GM12874 (cell line): Measurements from ENCODE around the gene PIGZ.

Experiments
- TF ChIP-seq, protein P1 (sequence below): IDR thresholded peaks from 2 replicates; pipeline ENCODE4 v1.5.1; 2011; ENCODE audit warnings: low read depth, mild to moderate bottlenecking, control low read depth, low read length, moderate library complexity; ENCODE audit not compliant: insufficient read depth

PIGZ gene, protein sequence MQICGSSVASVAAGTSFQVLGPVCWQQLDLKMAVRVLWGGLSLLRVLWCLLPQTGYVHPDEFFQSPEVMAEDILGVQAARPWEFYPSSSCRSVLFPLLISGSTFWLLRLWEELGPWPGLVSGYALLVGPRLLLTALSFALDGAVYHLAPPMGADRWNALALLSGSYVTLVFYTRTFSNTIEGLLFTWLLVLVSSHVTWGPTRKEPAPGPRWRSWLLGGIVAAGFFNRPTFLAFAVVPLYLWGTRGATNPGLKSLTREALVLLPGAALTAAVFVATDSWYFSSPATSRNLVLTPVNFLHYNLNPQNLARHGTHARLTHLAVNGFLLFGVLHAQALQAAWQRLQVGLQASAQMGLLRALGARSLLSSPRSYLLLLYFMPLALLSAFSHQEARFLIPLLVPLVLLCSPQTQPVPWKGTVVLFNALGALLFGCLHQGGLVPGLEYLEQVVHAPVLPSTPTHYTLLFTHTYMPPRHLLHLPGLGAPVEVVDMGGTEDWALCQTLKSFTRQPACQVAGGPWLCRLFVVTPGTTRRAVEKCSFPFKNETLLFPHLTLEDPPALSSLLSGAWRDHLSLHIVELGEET

DNA sequence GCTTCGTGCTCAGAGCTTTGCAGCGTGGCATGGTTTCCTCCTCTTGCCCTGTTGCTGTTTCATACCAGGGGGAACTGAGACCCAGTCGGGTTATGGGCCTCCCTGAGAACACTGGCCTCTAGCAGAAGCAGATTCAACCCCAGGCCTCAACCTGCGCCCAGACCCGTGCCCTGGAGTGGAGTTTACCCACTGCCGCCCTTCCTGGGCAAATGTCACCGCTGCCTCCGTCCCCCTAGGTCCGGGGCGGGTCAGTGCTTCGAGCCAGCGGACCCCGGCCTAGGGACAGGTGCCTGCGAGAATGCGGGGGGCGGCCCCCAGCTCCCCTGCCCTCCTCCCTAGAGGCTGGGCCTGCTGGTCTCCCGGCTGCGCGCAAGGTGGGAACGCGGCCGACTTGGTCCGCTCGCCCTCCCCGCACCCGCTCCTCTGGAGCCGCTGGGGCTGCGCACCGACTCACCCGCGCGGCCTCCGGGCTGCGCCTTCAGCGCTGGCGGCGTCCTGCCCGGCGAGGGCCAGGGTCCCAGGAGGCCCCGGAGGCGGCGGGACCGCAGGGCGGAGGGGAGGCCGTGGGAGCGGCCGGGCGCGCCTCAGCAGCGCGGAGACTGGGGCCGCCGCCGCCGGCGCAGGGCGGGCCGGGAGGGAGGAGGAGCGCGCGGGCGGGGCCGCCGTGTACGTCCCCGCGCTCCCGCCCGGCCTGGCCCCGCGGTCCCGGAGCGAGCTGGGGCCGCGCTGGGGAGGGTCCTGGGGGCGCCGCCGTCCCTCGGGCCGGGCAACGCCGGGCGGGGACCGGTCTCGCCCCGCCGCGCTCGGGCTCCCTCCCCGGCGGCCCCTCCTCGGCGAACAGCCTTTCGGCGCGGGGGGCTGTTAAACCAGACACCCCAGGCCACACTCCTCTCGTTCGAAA, at the start of gene PIGZ:
PIGZ (minus strand) TSS at position 601 of the 901 bp plus-strand sequence. CDS start 16,802 bp downstream, outside the sequence.
- TF ChIP-seq, protein P1, sequence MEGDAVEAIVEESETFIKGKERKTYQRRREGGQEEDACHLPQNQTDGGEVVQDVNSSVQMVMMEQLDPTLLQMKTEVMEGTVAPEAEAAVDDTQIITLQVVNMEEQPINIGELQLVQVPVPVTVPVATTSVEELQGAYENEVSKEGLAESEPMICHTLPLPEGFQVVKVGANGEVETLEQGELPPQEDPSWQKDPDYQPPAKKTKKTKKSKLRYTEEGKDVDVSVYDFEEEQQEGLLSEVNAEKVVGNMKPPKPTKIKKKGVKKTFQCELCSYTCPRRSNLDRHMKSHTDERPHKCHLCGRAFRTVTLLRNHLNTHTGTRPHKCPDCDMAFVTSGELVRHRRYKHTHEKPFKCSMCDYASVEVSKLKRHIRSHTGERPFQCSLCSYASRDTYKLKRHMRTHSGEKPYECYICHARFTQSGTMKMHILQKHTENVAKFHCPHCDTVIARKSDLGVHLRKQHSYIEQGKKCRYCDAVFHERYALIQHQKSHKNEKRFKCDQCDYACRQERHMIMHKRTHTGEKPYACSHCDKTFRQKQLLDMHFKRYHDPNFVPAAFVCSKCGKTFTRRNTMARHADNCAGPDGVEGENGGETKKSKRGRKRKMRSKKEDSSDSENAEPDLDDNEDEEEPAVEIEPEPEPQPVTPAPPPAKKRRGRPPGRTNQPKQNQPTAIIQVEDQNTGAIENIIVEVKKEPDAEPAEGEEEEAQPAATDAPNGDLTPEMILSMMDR: no peak

DNA sequence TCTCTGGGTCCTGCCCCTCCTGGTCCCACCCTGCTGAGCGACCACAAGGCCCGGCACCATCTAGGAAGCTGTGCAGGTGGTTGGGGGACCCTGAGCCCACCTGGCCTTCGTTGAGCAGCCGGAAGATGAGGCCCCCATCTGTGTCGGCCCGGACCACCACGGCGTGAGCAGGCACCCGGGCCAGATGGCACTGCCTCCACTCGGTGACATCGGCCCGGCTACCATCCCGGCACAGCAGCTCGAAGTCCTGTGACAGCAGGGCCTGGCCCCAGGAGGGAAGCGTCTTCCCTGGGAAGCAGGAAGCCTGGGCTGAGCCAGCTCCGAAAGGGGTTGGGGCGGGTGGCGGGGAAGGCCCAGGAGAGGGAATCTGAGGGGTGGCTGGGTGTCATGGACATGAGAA, 48.4 kb upstream of the PIGZ start:
- TF ChIP-seq, protein P1: no peak

DNA sequence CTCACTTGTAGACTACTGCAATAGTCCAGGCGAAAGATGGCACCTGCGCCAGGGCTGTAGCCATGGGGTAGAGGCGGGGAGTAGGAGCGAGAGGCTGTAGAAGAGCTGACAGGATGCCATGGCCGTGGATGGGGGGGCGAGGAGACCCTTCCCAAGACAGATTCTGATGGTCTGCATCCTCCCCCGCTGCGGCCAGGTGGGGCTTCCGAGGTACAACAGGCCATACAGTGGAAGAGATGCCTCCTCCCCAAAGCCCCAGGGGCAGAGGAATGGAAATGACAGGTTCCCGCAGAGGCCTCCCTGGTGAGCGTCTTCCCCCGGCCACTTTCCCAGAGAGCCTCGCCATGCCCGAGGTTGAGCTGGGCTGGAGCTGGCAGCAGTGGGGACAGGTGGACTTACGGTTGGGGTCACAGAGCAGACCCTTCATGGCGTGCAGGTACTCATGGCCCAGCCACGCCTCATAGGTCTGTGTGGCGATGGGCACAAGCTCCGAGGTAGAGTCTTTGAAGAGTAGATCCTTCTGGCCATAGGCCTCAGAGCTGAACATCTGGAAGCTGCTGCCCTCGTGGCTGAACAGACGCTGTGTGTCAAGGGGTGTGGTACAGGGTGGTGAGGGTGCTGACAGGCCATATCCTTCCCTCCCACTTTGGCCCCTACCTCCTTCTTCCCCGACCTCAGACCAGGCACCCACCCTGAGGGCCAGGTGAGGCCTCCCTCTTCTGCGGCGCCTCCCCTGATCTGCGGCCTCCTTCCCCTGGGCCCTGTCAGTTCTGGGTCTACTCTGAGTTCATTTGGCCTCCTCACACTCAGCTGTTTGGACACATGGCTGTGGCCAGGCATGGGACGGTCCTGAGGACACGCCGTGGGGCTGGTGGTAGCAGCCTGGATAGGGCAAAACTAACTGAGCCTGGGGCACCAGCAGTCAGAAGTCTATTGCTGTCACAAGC, 47.4 kb upstream of the PIGZ start:
- TF ChIP-seq, protein P1: no peak

DNA sequence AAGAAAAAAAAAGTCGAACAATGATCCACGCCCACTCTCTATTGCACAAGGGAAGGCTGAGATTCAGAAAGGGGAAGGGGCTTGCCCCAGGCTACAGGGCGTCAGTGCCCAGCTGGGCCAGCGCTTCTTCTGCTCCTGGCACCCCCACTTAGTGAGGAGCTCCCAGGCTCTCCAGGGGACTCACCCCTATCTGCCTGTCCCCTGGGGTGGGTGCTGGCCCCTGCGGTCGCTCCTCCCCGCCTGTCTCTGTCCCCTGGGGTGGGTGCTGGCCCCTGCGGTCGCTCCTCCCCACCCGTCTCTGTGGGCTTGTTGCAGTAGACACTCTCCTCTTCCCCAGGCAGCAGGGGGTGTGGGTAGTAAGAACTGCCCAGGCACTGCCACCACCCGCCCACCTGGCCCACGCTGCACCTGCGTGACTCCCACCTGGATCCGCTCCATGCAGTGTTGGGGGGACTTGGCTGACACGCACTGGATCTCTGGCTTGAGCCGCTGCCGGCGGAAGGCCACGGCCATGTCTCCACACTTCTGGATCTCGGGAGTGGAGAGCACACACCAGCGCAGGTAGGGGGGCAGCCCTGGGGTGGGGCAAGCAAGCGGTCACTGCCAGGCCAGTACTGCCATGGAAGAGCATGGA, 46.4 kb upstream of the PIGZ start:
- TF ChIP-seq, protein P1: no peak

DNA sequence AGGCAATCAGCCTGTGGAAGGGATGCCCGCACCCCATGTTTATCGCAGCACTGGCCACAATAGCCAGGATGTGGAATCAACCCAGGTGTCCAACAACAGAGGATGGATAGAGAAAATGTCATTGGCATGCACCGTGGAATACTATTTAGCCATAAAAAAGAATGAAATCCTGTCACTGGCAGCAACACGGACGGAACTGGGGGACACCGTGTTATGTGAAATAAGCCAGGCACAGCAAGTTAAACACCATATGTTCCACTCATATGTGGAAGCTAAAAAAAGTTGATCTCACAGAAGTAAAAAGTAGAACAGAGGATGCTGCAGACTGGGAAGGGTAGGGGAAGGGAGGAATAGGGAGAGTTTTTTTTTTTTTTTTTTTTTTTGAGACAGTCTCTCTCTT, 45.4 kb upstream of the PIGZ start:
- TF ChIP-seq, protein P1: no peak

DNA sequence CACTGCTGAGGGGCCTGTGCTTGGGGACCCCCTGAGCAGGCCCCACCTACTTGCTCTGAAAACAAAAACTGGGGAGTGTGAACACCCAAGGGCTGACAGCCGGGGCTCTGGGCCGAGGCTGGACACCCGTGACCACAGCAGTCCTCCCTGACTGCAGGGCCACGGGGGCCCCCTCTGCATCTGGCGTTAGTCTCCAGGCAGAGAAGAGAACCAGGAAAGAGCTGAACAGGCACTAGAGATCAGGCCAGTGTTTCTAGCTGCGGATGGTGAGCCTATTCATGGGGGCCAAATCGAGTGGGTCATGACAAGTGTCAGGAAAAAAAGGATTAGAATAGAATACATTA, 43.9 kb upstream of the PIGZ start:
- TF ChIP-seq, protein P1: no peak
